Prostate gland (tissue), 2 donors: ENCODE data around the gene FHOD3.

ENCODE experiments used
- CTCF ChIP-seq, 4 experiments: fragments of 200-600 bp in 2 of 4; fragments of 450-650 bp in 2 of 4; sonication (generic) in 2 of 4; IDR thresholded peaks; 1 replicate in 3 of 4; 2 replicates in 1 of 4; pipeline ENCODE4 v1.5.1; 2016 to 2019; ENCODE audit warnings: antibody characterized with exemption in 4 of 4, mild to moderate bottlenecking in 2 of 4, moderate library complexity in 2 of 4
- POLR2A ChIP-seq: fragments of 450-650 bp; IDR thresholded peaks from one replicate; pipeline ENCODE4 v1.6.1; 2016; ENCODE audit warnings: antibody characterized with exemption, mild to moderate bottlenecking
- POLR2AphosphoS5 ChIP-seq: sonication (generic); formaldehyde crosslinking; IDR thresholded peaks from one replicate; pipeline ENCODE4 v1.6.1; 2017; ENCODE audit warnings: antibody characterized with exemption

GRCh38 chr18:36380173-36380827 is 82.8 kb downstream of the FHOD3 start:
- no peak for TF ChIP-seq CTCF (IDR thresholded peaks at IDR 0.05)
- TF ChIP-seq POLR2A = no peak
- TF ChIP-seq POLR2AphosphoS5 = no peak
